Fibroblast of the aortic adventitia (primary cell): ENCODE results near the gene ASXL1. TPM values are rescaled to one million over a fixed set of nuclear protein-coding genes. Genes with fewer than 3 reads are reported as not detected.

Source experiments
- DNase-seq: peaks from one replicate; pipeline ENCODE4 v3.0.0-alpha.2; 2010; ENCODE audit warnings: low read depth
- H3K4me3 ChIP-seq: 2 replicates; pipeline ENCODE4 v1.5.1; 2011; ENCODE audit warnings: low read depth, mild to moderate bottlenecking, control low read depth, low read length, moderate library complexity
- CTCF ChIP-seq: IDR thresholded peaks from 2 replicates; pipeline ENCODE4 v1.5.1; 2011; ENCODE audit warnings: mild to moderate bottlenecking, low read length, control low read depth, inconsistent platforms; ENCODE audit not compliant: insufficient read depth
- total RNA-seq: library from RNA; depleted of rRNA; stranded (reverse); fragments of >200 nt; gene quantifications from 2 replicates; pipeline ENCODE4 v1.2.3, GENCODE V29; 2012; ENCODE audit warnings: low replicate concordance

The ASXL1 gene
- total RNA-seq, 1 donor = 57.4 TPM

DNA sequence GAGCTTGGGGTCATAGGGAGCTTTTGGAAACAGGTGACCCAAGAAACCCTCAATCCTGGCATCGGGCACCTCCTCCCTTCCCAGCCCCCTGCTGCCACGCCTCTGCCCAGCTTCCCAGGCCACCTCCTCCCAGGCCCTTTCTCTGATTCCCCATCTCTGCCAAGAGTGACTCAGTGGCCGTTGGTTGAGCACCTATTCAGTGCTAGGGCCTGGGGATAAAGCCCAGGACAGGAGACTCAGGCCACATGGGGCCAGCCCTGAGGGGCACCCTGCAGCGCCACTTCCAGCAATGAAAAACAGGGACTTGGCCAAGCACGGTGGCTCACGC, 110.1 kb downstream of the ASXL1 start:
- no peak for TF ChIP-seq CTCF
- H3K4me3 ChIP-seq = no peak overlapping the region
- DNase-seq = no peak

- H3K4me3 ChIP-seq = no peak overlapping the region
- TF ChIP-seq CTCF = no peak
These were observed 110.7 kb downstream of the ASXL1 start for GRCh38 chr20:32468860-32469259.

GRCh38 chr20:32470025-32470861, 112.1 kb downstream of the ASXL1 start:
- peak; percentile 23 for TF ChIP-seq CTCF
- peak; percentile 50 for DNase-seq
- H3K4me3 ChIP-seq = no peak overlapping the region

More at GRCh38 chr20:32468860-32469259, 110.7 kb downstream of the ASXL1 start:
- no peak for DNase-seq

DNA sequence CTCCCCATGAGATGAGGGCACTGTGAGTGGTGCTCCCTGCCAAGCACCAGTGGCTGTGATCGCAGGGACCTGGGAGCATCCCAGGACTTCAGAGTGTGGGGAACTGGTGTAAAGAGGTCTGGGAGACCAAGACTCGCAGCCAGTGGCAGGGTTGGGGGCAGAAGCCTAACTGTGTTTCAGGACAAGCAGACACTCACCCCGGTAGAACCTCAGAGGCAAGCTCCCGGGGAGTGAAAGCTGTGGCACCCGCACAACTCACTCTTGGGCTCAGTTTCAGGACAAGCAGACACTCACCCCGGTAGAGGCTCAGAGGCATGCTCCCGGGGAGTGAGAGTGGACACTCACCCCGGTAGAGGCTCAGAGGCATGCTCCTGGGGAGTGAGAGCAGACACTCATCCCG, 112.8 kb downstream of the ASXL1 start:
- no peak for DNase-seq
- no peak overlapping the region for H3K4me3 ChIP-seq
- TF ChIP-seq CTCF = no peak

DNA sequence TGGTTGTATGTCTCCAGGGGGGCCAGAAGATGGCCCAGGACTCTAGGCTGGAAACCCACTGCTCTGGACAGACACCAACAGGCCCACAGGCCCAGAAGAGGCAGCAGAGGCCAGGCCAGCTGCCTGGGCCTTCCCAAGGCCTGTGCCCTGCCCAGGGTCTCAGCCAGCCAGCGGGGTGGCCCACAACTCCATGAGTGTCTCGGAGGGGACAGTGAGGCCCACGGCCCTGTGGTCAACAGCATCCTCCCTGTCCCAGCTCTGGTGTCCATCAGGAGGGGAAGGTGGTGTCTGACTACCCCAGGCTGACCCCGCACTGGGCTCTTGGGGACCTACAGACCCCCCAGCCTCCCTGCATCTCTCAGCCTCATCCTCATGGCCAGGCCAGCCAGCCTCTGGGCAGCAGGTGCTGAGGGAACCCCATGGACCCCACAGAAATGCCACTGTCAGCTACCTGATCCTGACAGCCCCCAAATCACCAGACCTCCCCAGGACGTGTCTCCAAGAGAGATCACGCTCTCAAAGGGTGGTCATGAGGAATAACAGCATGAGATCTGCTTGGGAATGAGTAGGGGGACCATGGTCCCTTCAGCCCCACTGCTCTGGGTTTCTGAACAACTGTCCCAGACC, 114.6 kb downstream of the ASXL1 start:
- no peak for TF ChIP-seq CTCF
- H3K4me3 ChIP-seq = no peak overlapping the region
- DNase-seq = no peak

- peak overlapping the region; percentile 65 for H3K4me3 ChIP-seq
- no peak for DNase-seq
- no peak for TF ChIP-seq CTCF
These were observed 115.3 kb downstream of the ASXL1 start for GRCh38 chr20:32473231-32474008.
